GM11168 (cell line): Measurements from ENCODE around the gene UQCRHL.
"Not testable (repeated sequence)": the region's sequence is repeated elsewhere in the genome, so short reads cannot be mapped to it uniquely, and the experiment has no call there.

Source experiments
- in situ Hi-C: fragments of 300-500 bp; cut with MboI; formaldehyde crosslinking; loops from one replicate; pipeline ENCODE4 v1.12.0; 2022; ENCODE audit warnings: low sequenced_read_pairs; ENCODE audit not compliant: unreplicated experiment

Gene UQCRHL

GRCh38 chr1:15807549-15807948 lies at the start of gene UQCRHL:
UQCRHL (minus strand) TSS chr1:15807649; CDS start chr1:15807649, 0 bp downstream.
- in situ Hi-C loops = loop anchor here (10.0 kb wide), 1 partner anchor 127 kb away; no protein-coding TSS in a partner anchor

- in situ Hi-C loops = no loop called here
Observed at GRCh38 chr1:15856888-15857287, 49.4 kb upstream of the UQCRHL start.

- in situ Hi-C loops = no loop called here
Observed at GRCh38 chr1:15852828-15853302, 45.4 kb upstream of the UQCRHL start.

- in situ Hi-C loops = no loop called here
Observed at GRCh38 chr1:15852036-15852827, 44.8 kb upstream of the UQCRHL start.

- in situ Hi-C loops = no loop called here
Observed at GRCh38 chr1:15851210-15852035, 44.0 kb upstream of the UQCRHL start.

- in situ Hi-C loops = no loop called here
Observed at GRCh38 chr1:15850471-15851001, 43.1 kb upstream of the UQCRHL start.

GRCh38 chr1:15849775-15850324 lies 42.4 kb upstream of the UQCRHL start:
- in situ Hi-C loops = no loop called here

GRCh38 chr1:15848929-15849774 lies 41.7 kb upstream of the UQCRHL start:
- in situ Hi-C loops = no loop called here

- in situ Hi-C loops = no loop called here
Observed at GRCh38 chr1:15848143-15848928, 40.9 kb upstream of the UQCRHL start.

GRCh38 chr1:15847893-15848142 lies 40.4 kb upstream of the UQCRHL start:
- in situ Hi-C loops = no loop called here

- in situ Hi-C loops = no loop called here
Observed at GRCh38 chr1:15847100-15847892, 39.8 kb upstream of the UQCRHL start, which contains the start of gene SPEN. SPEN (plus strand) TSS chr1:15847707; CDS start chr1:15848068, 361 bp downstream.

- in situ Hi-C loops = not testable (repeated sequence)
Observed at GRCh38 chr1:15846056-15846455, 38.6 kb upstream of the UQCRHL start.

GRCh38 chr1:15843826-15844572 lies 36.5 kb upstream of the UQCRHL start:
- in situ Hi-C loops = no loop called here

- in situ Hi-C loops = no loop called here
Observed at GRCh38 chr1:15838721-15839120, 31.3 kb upstream of the UQCRHL start.

- in situ Hi-C loops = no loop called here
Observed at GRCh38 chr1:15837931-15838330, 30.5 kb upstream of the UQCRHL start.

GRCh38 chr1:15836772-15837669 lies 29.6 kb upstream of the UQCRHL start:
- in situ Hi-C loops = no loop called here

GRCh38 chr1:15836511-15836771 lies 29.0 kb upstream of the UQCRHL start:
- in situ Hi-C loops = not testable (repeated sequence)
